ENCODE data around the gene POLD3. TPM values are rescaled to one million over a fixed set of nuclear protein-coding genes. Genes with fewer than 3 reads are reported as not detected.
"Not testable (repeated sequence)": the region's sequence is repeated elsewhere in the genome, so short reads cannot be mapped to it uniquely, and the experiment has no call there.

Gene POLD3
- total RNA-seq, 1 experiment from 2014 or later, result 28.4 TPM

DNA sequence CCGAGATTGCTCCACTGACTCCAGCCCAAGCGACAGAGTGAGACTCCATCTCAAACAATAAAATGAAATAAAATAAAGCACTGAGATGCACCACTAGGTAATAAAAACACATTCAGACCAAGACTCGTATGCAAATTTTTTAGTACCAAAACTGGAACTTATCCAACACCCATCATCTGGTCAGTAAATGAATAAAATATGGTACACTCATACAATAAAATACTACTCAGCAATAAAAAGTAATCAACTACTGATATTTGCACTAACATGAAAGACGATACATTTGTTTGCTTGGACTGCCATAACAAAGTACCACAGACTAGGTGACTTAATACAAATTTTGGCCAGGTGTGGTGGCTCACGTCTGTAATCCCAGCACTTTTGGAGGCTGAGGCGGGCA lies 17.8 kb upstream of the POLD3 start:
- no peak overlapping the region for H3K4me3 ChIP-seq
- no peak overlapping the region for H3K27ac ChIP-seq
- no peak for DNase-seq
- no peaks in the 10 kb centered on the region for H3K27me3 ChIP-seq
- H3K4me1 ChIP-seq, result no peaks in the 10 kb centered on the region
- no peaks in the 10 kb centered on the region for H3K9me3 ChIP-seq (replicated peaks)
- no peaks in the 10 kb centered on the region for H3K36me3 ChIP-seq

DNA sequence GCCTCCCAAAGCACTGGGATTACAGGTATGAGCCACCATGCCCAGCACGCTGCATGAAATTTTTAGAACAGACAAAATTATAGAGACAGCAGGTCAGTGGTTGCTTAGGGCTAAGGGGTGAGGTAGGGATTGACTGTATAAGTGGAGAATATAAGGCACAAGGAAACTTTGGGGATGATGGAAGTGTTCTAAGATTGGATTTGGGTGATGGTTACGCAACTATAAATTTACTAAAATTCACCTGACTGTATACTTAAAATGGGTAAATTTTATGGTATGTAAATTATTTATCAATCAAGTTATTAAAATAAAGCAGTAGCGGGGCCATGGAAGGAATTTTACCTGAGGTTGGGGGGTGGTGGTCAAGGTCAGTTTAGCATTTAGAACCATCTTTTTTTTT lies 16.4 kb upstream of the POLD3 start:
- H3K4me1 ChIP-seq, result no peaks in the 10 kb centered on the region
- no peaks in the 10 kb centered on the region for H3K27me3 ChIP-seq
- no peak overlapping the region for H3K27ac ChIP-seq
- no peaks in the 10 kb centered on the region for H3K36me3 ChIP-seq
- DNase-seq, result no peak
- no peak overlapping the region for H3K4me3 ChIP-seq
- H3K9me3 ChIP-seq (replicated peaks), result no peaks in the 10 kb centered on the region

DNA sequence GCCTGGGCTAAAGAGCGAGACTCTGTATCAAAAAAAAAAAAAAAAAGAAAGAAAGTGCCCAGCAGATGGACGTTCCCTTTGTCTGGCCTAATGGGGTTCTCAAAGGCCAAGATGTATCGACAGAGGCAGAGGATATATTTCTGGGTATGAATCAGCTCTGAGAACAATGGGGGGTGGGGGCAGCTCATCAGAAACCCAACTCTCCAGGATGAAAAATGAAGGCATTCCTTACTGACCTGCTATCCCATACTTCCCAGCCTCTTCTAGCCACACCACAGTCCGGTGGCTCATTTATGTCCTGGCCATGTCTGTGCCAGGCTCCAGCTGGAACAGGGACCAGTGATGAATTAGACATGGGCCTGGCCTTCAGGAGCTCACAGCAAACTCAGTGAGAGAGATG lies 15.2 kb upstream of the POLD3 start:
- Histone ChIP-seq H3K9me3 (replicated peaks) (no peaks in the 10 kb centered on the region), H3K36me3 (no peaks in the 10 kb centered on the region), H3K4me3 (no peak overlapping the region), H3K27me3 (no peaks in the 10 kb centered on the region), H3K4me1 (no peaks in the 10 kb centered on the region), H3K27ac (no peak overlapping the region)
- no peak for DNase-seq

DNA sequence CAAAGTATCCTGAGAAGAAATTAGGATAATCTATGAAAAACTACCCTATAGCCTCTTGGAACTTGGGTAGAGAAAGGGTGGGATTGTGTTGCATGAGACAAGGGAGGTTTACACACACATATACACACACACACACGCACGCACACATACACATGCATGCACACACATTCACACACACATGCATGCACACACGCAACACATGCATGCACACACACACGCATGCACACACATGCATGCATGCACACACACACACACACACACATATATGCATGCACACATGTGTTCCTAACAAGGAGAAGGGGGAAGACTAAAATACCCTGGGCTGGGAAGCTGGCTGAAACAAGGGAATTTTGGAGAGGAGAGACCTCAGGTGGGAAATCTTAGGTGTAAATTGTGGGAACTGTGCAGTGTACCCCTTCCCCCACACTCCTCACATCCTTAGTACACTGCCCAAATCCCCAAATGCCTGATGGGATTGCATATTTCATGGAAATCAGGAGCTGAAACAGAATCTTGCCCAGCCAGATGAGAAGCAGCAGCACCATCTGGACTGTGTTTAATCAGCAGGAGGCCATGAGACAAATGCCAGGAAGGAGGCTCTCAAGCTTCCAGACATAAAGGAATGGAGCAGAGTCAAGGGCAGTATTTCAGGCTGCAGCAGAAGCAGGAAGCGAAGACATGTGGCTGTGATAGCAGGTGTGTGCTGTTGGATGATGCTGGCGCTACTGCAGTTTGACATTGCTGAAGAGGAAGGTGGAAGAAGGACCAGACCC lies 14.6 kb upstream of the POLD3 start:
- no peaks in the 10 kb centered on the region for H3K9me3 ChIP-seq (replicated peaks)
- no peak overlapping the region for H3K27ac ChIP-seq
- no peaks in the 10 kb centered on the region for H3K36me3 ChIP-seq
- no peaks in the 10 kb centered on the region for H3K4me1 ChIP-seq
- H3K27me3 ChIP-seq, result no peaks in the 10 kb centered on the region
- DNase-seq, result no peak
- H3K4me3 ChIP-seq, result no peak overlapping the region

DNA sequence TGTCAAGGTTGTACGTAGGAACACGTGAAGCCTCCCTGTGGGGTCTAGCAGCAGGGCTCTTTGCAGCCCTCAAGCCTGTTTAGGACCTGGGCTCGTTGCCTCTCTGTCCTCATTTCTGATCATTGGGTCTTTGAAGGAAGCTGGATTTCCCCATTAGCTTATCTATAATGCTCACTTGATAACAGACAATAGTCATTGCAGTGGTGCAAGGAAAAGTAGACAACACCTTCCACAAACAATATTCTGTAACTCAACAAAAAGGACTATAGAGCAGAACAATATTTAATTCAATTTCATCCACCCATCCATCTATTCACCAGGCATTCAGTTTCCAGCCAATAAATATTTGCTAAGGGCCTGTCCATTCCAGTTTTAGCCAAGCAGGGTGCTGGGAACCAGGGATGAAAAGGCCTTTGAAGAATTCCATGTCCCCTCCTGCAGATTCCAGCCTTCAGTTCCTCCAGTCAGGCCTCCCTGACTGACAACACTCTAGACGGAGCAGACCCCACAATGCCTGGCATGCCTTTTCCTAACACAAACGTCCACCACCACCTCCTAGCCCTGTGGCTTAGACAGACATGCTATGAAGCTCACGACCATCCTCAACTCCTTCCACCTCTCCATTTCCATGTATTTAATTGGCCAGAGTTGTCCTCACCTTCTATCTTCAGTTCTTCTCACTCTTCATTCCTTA lies 12.7 kb upstream of the POLD3 start:
- Histone ChIP-seq H3K27me3 (no peaks in the 10 kb centered on the region), H3K27ac (no peak overlapping the region)
- no peak for DNase-seq

DNA sequence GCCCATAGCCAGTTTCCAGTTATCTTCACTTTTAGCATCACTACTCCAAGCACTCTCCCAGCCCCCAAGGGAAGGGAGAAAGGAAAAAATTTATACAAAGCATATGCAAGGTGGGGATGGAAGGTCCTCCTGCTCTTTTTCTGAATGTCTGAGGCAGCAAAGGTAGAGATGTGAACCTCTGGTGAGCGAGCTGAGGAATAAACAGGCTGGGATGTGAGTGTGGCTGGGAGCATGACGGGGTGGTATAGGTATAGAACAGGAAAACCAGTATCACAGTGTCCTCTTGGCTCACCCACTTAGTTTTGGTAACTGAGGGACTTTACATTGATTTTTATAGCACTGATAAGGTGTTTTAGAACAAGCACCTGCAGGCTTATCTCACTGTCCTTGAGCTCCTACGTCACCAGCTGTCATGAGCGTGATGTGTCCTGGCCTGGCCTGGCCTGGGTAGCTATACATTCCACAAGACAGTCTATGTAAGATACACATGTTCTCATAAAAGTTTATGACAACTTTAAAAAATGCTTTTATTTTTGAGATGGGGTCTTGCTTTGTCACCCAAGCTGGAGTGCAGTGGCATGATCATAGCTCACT lies 10.3 kb upstream of the POLD3 start:
- Histone ChIP-seq H3K27ac (no peak overlapping the region), H3K36me3 (no peaks in the 10 kb centered on the region), H3K27me3 (no peaks in the 10 kb centered on the region), H3K4me3 (no peak overlapping the region), H3K4me1 (no peaks in the 10 kb centered on the region), H3K9me3 (replicated peaks) (no peaks in the 10 kb centered on the region)
- no peak for DNase-seq

More for the DNA sequence above, 12.7 kb upstream of the POLD3 start:
- H3K4me1 ChIP-seq, result no peaks in the 10 kb centered on the region
- H3K36me3 ChIP-seq, result no peaks in the 10 kb centered on the region
- no peaks in the 10 kb centered on the region for H3K9me3 ChIP-seq (replicated peaks)
- no peak overlapping the region for H3K4me3 ChIP-seq

GRCh38 chr11:74583024-74583624 lies 9.3 kb upstream of the POLD3 start:
- Histone ChIP-seq H3K9me3 (replicated peaks) (no peaks in the 10 kb centered on the region), H3K4me1 (no peaks in the 10 kb centered on the region)
- no peak for DNase-seq

DNA sequence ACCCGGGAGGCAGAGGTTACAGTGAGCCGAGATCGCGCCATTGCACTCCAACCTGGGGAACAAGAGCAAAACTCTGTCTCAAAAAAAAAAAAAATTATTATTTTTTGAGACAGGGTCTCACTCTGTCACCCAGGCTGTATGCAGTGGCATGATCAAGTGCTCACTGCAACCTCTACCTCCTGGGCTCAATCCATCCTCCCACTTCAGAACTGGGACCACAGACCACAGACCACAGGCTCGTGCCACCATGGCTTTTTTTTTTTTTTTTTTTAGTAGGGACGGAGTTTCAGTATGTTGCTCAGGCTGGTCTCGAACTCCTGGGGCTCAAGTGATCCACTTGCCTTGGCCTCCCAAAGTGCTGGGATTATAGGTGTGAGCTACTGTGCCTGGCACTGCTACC lies 1.9 kb upstream of the POLD3 start:
- H3K9me3 ChIP-seq (replicated peaks); DNase-seq; H3K4me3 ChIP-seq; H3K4me1 ChIP-seq; H3K27ac ChIP-seq; H3K27me3 ChIP-seq: not testable (repeated sequence)
- peaks cover 13% of the 10 kb centered on the region for H3K36me3 ChIP-seq

More at GRCh38 chr11:74583024-74583624, 9.3 kb upstream of the POLD3 start:
- Histone ChIP-seq H3K4me3 (no peak overlapping the region), H3K36me3 (no peaks in the 10 kb centered on the region), H3K27me3 (no peaks in the 10 kb centered on the region), H3K27ac (no peak overlapping the region)

DNA sequence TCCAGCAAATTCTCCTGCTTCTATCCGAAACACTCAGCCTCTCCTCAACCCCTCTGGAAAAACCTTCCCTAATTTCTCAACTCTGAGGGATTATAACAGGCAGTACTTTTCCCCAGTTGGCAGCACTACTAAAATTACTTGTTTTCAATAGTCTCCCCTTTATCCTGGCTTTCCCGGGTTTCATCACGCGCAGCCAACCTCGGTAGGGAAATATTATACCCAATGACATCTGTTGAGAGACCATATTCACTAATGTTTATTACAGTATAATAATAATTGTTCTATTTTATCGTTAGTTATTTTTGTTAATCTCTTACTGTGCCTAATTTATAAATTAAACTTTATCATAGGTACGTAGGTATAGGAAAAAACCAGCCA lies 330 bp upstream of the POLD3 start:
- H3K9me3 ChIP-seq (replicated peaks), result no peaks in the 10 kb centered on the region
- peak overlapping the region; percentile 84 for H3K27ac ChIP-seq
- H3K27me3 ChIP-seq, result no peaks in the 10 kb centered on the region
- peak overlapping the region; percentile 92 for H3K4me3 ChIP-seq
- H3K4me1 ChIP-seq, result no peaks in the 10 kb centered on the region
- no peak for DNase-seq
- peaks cover 25% of the 10 kb centered on the region for H3K36me3 ChIP-seq

- no peak for DNase-seq
- H3K36me3 ChIP-seq, result peaks cover 26% of the 10 kb centered on the region
- no peaks in the 10 kb centered on the region for H3K9me3 ChIP-seq (replicated peaks)
- H3K27ac ChIP-seq, result no peak overlapping the region
- H3K27me3 ChIP-seq, result no peaks in the 10 kb centered on the region
- H3K4me3 ChIP-seq, result peak overlapping the region; percentile 92
- no peaks in the 10 kb centered on the region for H3K4me1 ChIP-seq
Observed at GRCh38 chr11:74593463-74593862, 1.1 kb downstream of the POLD3 start.

- no peaks in the 10 kb centered on the region for H3K4me1 ChIP-seq
- no peaks in the 10 kb centered on the region for H3K9me3 ChIP-seq (replicated peaks)
- no peak overlapping the region for H3K27ac ChIP-seq
- DNase-seq, result no peak
- H3K27me3 ChIP-seq, result no peaks in the 10 kb centered on the region
- H3K4me3 ChIP-seq, result no peak overlapping the region
- peaks cover 13% of the 10 kb centered on the region for H3K36me3 ChIP-seq
Observed at GRCh38 chr11:74602637-74603556, 10.5 kb downstream of the POLD3 start.

- no peak overlapping the region for H3K27ac ChIP-seq
- H3K4me1 ChIP-seq, result no peaks in the 10 kb centered on the region
- no peak for DNase-seq
- H3K4me3 ChIP-seq, result no peak overlapping the region
- no peaks in the 10 kb centered on the region for H3K27me3 ChIP-seq
- no peaks in the 10 kb centered on the region for H3K9me3 ChIP-seq (replicated peaks)
- H3K36me3 ChIP-seq, result peaks cover 19% of the 10 kb centered on the region
Observed at GRCh38 chr11:74603845-74604244, 11.5 kb downstream of the POLD3 start.

DNA sequence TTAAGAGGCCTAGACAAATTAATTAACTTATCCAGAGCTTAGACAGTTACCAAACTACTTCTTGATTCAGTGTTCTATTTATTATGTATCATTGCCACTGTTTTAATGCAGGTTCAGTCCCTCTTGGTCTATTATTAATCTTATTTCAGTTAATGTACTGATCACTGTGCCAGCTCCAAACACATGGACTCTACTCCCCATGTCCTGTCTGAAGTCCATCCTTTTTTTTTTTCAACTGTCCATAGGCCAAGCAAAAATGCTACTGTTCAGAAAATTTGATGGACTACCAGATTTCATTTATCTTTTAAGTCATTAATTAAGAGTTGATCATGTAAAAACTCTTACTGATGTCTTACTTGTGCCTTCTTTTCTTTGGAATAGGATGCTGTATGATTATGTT lies 11.9 kb downstream of the POLD3 start:
- H3K4me1 ChIP-seq, result no peaks in the 10 kb centered on the region
- no peak overlapping the region for H3K27ac ChIP-seq
- H3K9me3 ChIP-seq (replicated peaks), result no peaks in the 10 kb centered on the region
- H3K36me3 ChIP-seq, result peaks cover 19% of the 10 kb centered on the region
- DNase-seq, result no peak
- H3K4me3 ChIP-seq, result no peak overlapping the region
- H3K27me3 ChIP-seq, result no peaks in the 10 kb centered on the region

GRCh38 chr11:74605403-74605802 lies 13.0 kb downstream of the POLD3 start:
- Histone ChIP-seq H3K4me1 (no peaks in the 10 kb centered on the region), H3K4me3 (no peak overlapping the region), H3K36me3 (peaks cover 23% of the 10 kb centered on the region), H3K27me3 (no peaks in the 10 kb centered on the region), H3K27ac (no peak overlapping the region), H3K9me3 (replicated peaks) (no peaks in the 10 kb centered on the region)
- no peak for DNase-seq

All from SJCRH30 (cell line).